Spleen (tissue), 11 donors: Measurements from ENCODE around the gene SCN8A. TPM values are rescaled to one million over a fixed set of nuclear protein-coding genes. Genes with fewer than 3 reads are reported as not detected.

ENCODE experiments used
- DNase-seq: peaks from one replicate; pipeline ENCODE4 v3.0.0-alpha.2; 2020
- H3K27ac ChIP-seq, 8 donors: fragments of 200-600 bp; sonication (generic) in 7 of 8; 1 replicate in 4 of 8; 2 replicates in 4 of 8; pipeline versions ENCODE4 v1.5.0 to v1.8.0; 2016 to 2021; ENCODE audit warnings: inconsistent platforms in 4 of 8, mild to moderate bottlenecking in 4 of 8, moderate library complexity in 1 of 8
- H3K27me3 ChIP-seq, 7 donors: fragments of 200-600 bp; sonication (generic) in 6 of 7; replicated peaks in 1 of 7; 1 replicate in 4 of 7; 2 replicates in 3 of 7; pipeline versions ENCODE4 v1.5.0 to v1.8.0; 2016 to 2021; ENCODE audit warnings: inconsistent platforms in 3 of 7, mild to moderate bottlenecking in 1 of 7
- H3K36me3 ChIP-seq, 6 donors: fragments of 200-600 bp; sonication (generic) in 5 of 6; 1 replicate in 4 of 6; 2 replicates in 2 of 6; pipeline versions ENCODE4 v1.5.0 to v1.8.0; 2016 to 2021; ENCODE audit warnings: inconsistent platforms in 2 of 6
- H3K4me1 ChIP-seq, 6 donors: fragments of 200-600 bp; sonication (generic) in 5 of 6; 1 replicate in 3 of 6; 2 replicates in 3 of 6; pipeline versions ENCODE4 v1.5.0 to v1.8.0; 2016 to 2021; ENCODE audit warnings: inconsistent platforms in 3 of 6
- H3K4me3 ChIP-seq, 8 donors: fragments of 200-600 bp; sonication (generic) in 7 of 8; 1 replicate in 4 of 8; 2 replicates in 4 of 8; pipeline versions ENCODE4 v1.5.0 to v1.8.0; 2016 to 2021; ENCODE audit warnings: inconsistent platforms in 4 of 8, mild to moderate bottlenecking in 4 of 8, moderate library complexity in 2 of 8
- H3K9me3 ChIP-seq, 8 donors: fragments of 200-600 bp; sonication (generic) in 7 of 8; 1 replicate in 4 of 8; 2 replicates in 4 of 8; pipeline versions ENCODE4 v1.5.0 to v1.8.0; 2016 to 2021; ENCODE audit warnings: inconsistent platforms in 4 of 8
- POLR2A ChIP-seq, 3 donors: fragments of 450-650 bp; IDR thresholded peaks; one replicate each; pipeline ENCODE4 v1.5.1; 2017; ENCODE audit warnings: antibody characterized with exemption in 3 of 3, mild to moderate bottlenecking in 1 of 3
- POLR2AphosphoS5 ChIP-seq, 3 donors: sonication (generic); formaldehyde crosslinking; IDR thresholded peaks; one replicate each; pipeline ENCODE4 v1.5.1; 2017; ENCODE audit warnings: antibody characterized with exemption in 3 of 3
- WGBS, 5 donors: extraction: QIAGEN DNeasy Blood & Tissue Kit in 3 of 5; methylation state at CpG; one replicate each; pipeline versions ENCODE4 v1.1.5 to v1.1.7; 2013 to 2018; 5-methylcytosine and 5-hydroxymethylcytosine counted together
- intact Hi-C: fragments of 100-400 bp; cut with DNase I; formaldehyde crosslinking; loops from one replicate; pipeline ENCODE4 v1.15.0; 2023; ENCODE audit warnings: low total_unique reads
- polyA plus RNA-seq, 3 donors: library from polyadenylated mRNA; stranded (reverse); fragments of 200-250 nt; gene quantifications; one replicate each; pipeline ENCODE4 v1.2.1, GENCODE V29; 2013
- total RNA-seq, 7 donors: library from RNA; depleted of rRNA in 3 of 7; stranded (reverse); fragments of >200 nt in 3 of 7; fragmentation: NEBNext Ultra II Directional in 4 of 7; extraction: Animal tissue kit (Norgen Biotek cat#: 25700) in 4 of 7; gene quantifications; one replicate each; pipeline versions ENCODE4 v1.1.0 to v1.2.1, GENCODE V29; 2016 to 2021
- TF ChIP-seq, protein P1 (sequence below), 11 experiments: fragments of 200-600 bp in 7 of 11; fragments of 450-650 bp in 4 of 11; sonication (generic) in 4 of 11; IDR thresholded peaks in 8 of 11; conservative IDR thresholded peaks in 3 of 11; 1 replicate in 7 of 11; 2 replicates in 4 of 11; pipeline versions ENCODE4 v1.4.0 to v1.8.0; 2016 to 2021; ENCODE audit warnings: antibody characterized with exemption in 11 of 11, inconsistent platforms in 4 of 11, mild to moderate bottlenecking in 1 of 11
- donor health status: healthy with polysubstance abuse.
- donor health status: DM: no; HTN: no; CAD: no; lungs with moderate emphysema.
- donor health status: DM: no; HTN: no; CAD: no.
- donor health status: Bipolar disorder and iron deficiency.
- donor health status: healthy.
- donor health status: DM: no; HTN: no; CAD: no.
- donor health status: DM: yes; HTN: yes; CAD: no.

SCN8A gene
- total and polyA plus RNA-seq, 10 donors, result 0.17 to 4.7 (median 3.0) TPM

DNA sequence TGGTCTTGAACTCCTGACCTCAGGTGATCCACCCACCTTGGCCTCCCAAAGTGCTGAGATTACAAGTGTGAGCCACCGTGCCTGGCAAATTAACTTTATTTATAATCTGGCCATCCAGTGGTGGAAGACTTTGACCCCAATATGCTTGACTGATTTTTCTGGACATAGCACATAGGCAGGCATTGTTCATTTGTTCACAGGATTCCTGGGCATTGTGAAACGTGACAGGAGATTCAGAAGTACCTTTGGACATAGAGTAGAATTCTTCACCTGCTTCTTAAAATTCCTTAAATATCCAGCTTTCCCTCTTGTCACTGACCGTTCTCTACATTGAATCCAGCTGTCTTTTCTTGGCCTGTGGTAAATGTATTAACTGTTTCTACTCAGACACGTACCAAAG lies 103.1 kb downstream of the SCN8A start:
- intact Hi-C loops, result no loop called here
- DNase-seq, result no peak

DNA sequence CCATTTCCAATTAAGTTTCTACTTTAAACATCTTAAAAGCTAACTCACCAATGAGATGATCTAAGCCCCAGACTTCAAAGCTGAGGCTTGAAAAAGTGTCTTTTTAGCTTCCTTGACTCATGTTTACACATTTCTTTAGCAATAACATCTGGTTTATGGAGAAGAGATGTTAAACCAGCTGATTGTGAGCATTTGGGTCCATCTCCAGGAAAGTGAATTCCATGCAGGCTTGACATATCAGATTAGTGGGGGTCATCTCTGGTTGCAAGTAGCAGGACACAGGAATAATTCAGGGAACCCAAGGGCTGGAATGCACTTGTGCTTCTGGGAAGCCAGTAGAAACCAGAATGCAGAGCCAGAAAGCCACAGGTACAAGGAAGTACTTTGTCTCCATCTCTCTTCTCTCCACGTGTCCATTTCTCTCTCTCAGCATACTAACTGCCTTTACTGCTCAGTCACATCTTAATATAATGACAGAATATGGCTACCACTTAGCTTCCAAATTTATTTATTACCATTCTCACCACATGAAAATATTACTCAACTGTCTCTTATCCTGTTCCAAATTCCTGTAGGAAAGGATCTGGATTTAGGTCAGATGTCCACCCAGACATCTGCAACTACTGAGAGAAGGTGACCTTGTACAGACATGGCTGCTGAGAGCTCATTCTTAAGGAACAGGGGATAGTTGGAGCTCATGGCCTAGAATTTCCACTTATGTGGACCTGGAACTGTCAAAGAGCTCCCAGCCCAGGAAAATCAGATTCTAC lies 104.4 kb downstream of the SCN8A start:
- no peaks in the 10 kb centered on the region for H3K4me1 ChIP-seq
- intact Hi-C loops, result no loop called here
- 53 to 85% (median 67%) methylated on average over 1 of the region's 1 CpG for WGBS, 5 donors
- no peaks in the 10 kb centered on the region for H3K9me3 ChIP-seq
- TF ChIP-seq, protein P1, sequence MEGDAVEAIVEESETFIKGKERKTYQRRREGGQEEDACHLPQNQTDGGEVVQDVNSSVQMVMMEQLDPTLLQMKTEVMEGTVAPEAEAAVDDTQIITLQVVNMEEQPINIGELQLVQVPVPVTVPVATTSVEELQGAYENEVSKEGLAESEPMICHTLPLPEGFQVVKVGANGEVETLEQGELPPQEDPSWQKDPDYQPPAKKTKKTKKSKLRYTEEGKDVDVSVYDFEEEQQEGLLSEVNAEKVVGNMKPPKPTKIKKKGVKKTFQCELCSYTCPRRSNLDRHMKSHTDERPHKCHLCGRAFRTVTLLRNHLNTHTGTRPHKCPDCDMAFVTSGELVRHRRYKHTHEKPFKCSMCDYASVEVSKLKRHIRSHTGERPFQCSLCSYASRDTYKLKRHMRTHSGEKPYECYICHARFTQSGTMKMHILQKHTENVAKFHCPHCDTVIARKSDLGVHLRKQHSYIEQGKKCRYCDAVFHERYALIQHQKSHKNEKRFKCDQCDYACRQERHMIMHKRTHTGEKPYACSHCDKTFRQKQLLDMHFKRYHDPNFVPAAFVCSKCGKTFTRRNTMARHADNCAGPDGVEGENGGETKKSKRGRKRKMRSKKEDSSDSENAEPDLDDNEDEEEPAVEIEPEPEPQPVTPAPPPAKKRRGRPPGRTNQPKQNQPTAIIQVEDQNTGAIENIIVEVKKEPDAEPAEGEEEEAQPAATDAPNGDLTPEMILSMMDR (IDR thresholded peaks at IDR 0.05 in 8 of 11, conservative IDR thresholded peaks at IDR 0.05 in 3 of 11), result no peak
- no peaks in the 10 kb centered on the region for H3K27me3 ChIP-seq
- H3K4me3 ChIP-seq, result no peak overlapping the region
- H3K36me3 ChIP-seq, result no peaks in the 10 kb centered on the region
- no peak for DNase-seq
- H3K27ac ChIP-seq, result no peak overlapping the region

More for the DNA sequence above, 103.1 kb downstream of the SCN8A start:
- Histone ChIP-seq H3K4me3 (no peak overlapping the region), H3K9me3 (no peaks in the 10 kb centered on the region), H3K4me1 (no peaks in the 10 kb centered on the region), H3K27me3 (no peaks in the 10 kb centered on the region), H3K27ac (no peak overlapping the region), H3K36me3 (no peaks in the 10 kb centered on the region)
- 67 to 86% (median 84%) methylated on average over 4 of the region's 4 CpGs for WGBS, 5 donors
- TF ChIP-seq POLR2AphosphoS5 (IDR thresholded peaks at IDR 0.05) (no peak), POLR2A (IDR thresholded peaks at IDR 0.05) (no peak)
- TF ChIP-seq, protein P1 (IDR thresholded peaks at IDR 0.05 in 8 of 11, conservative IDR thresholded peaks at IDR 0.05 in 3 of 11), result no peak

DNA sequence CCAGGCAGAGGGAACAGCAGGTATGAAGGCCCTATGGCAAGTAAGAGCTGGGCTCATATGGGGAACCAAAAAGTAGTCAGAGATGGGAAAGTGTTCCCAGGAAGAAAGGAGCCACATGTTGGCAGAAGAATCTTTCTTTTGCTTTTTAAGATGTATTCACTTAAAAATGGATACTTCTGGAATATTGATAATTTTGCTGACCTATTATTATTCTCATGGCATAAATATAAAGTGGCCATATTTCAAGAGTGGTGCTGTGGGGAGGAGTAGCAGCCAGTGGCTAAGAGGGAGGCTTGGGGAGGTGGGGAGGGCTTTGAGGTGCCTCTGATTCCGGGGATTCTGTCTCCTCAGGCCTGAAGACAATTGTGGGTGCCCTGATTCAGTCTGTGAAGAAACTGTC lies 108.2 kb downstream of the SCN8A start:
- TF ChIP-seq POLR2A (IDR thresholded peaks at IDR 0.05) (no peak), POLR2AphosphoS5 (IDR thresholded peaks at IDR 0.05) (no peak)
- DNase-seq, result no peak
- H3K36me3 ChIP-seq, result no peaks in the 10 kb centered on the region
- H3K27ac ChIP-seq, result no peak overlapping the region
- H3K27me3 ChIP-seq, result no peaks in the 10 kb centered on the region
- no peaks in the 10 kb centered on the region for H3K9me3 ChIP-seq
- intact Hi-C loops, result no loop called here
- H3K4me3 ChIP-seq, result no peak overlapping the region
- 82 to 100% (median 95%) methylated on average over 1 of the region's 1 CpG for WGBS, 5 donors
- peaks cover 0 to 10% (median 3%) of the 10 kb centered on the region in 6 donors for H3K4me1 ChIP-seq

DNA sequence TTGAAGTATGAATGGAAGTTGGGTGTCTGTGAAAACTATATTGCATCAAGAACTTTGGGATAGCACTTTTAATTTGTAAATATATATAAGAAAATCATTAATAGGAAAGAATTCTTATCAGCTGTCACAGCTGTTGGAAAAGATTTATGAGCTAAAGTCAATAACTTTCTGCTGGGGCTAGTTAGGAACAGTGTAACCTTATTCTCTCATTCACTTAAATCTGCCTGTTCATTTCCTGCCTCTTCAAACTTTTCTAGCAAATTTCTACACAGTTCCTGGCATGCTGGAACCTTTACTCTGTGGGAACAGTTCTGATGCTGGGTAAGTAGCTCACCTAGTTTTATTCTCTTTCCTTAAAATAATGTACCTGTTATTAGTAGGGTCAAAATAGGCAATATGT lies 109.9 kb downstream of the SCN8A start:
- Histone ChIP-seq H3K4me3 (no peak overlapping the region), H3K27ac (no peak overlapping the region), H3K9me3 (no peaks in the 10 kb centered on the region), H3K4me1 (peaks cover 0 to 10% (median 3%) of the 10 kb centered on the region in 6 donors), H3K36me3 (no peaks in the 10 kb centered on the region), H3K27me3 (no peaks in the 10 kb centered on the region)
- intact Hi-C loops, result no loop called here
- TF ChIP-seq POLR2A (IDR thresholded peaks at IDR 0.05) (no peak), POLR2AphosphoS5 (IDR thresholded peaks at IDR 0.05) (no peak)
- TF ChIP-seq, protein P1 (IDR thresholded peaks at IDR 0.05 in 8 of 11, conservative IDR thresholded peaks at IDR 0.05 in 3 of 11), result no peak
- no peak for DNase-seq
